Fibroblast of skin of right biceps (primary cell): ENCODE data around the gene ENTPD8.

ENCODE experiments used
- DNase-seq: peaks from one replicate; pipeline ENCODE4 v3.0.0-alpha.2; 2013

ENTPD8 gene

GRCh38 chr9:137408651-137409405 lies 32.3 kb downstream of the ENTPD8 start:
- DNase-seq, result no peak

GRCh38 chr9:137407590-137408300 lies 33.4 kb downstream of the ENTPD8 start:
- DNase-seq, result no peak

DNA sequence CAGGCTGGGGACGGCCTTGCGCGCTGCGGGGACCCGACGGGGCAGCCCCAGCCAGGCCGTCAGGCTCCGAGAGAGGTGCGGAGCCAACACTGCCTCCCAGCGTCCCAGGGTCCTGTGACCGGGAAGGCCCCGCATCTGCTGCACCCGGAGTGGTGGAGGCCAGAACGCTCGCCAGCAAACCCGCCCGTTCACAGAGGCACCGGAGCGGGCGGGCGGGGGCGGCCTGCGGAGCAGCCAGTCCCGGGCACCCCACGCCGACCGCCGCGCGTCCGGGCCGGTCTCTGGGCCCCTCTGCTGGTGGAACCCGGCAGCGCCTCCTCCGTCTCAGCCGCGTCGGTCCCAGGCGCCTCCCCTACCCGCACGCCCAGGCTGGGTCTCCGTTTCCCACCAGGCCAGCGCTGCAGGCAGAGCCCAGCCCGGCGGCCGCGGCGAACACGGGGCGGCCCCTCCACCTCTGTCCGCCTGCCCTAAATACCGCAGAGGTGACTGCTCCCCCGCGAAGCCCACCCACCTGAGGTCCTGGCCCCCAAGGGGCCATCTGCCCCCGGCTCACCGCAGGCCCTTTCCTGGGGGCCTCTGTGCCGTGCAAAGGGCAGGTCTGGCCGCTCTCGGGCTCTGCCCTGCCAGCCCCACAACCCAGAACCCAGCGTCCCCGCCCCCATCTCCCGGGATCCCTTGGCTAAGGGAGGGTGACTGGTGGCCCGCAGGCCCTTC lies 34.1 kb downstream of the ENTPD8 start:
- DNase-seq, result peak; percentile 53

GRCh38 chr9:137406085-137406760 lies 34.9 kb downstream of the ENTPD8 start:
- DNase-seq, result no peak

GRCh38 chr9:137405677-137406081 lies 35.5 kb downstream of the ENTPD8 start:
- DNase-seq, result no peak

DNA sequence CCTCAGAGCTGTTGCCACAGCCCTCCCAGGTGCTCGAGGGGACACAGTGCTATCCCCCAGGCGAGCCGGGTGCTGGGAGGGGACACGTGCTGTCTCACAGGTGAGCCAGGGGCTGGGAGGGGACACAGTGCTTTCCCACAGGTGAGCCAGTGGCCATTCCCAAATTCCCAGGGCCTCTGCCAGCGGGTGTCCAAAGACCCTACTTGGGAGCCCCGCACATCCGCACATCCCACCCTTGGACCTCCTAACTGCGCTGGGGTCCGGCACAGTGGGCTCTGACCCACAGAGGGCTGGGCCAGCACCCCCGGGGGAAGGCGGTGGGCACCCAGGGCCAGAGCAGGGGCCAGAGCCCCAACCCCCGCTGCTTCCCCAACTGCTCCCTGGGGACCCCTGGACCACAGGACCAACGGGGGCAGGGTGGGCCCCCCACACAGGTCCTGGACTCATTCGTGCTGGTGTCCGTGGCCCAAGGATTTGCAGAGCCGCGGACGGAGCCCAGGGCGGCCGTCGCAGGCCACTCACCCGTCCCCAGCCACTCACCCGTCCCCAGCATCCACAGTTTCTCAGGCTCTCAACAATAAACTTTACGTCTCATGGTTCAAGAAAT lies 36.1 kb downstream of the ENTPD8 start:
- DNase-seq, result no peak

DNA sequence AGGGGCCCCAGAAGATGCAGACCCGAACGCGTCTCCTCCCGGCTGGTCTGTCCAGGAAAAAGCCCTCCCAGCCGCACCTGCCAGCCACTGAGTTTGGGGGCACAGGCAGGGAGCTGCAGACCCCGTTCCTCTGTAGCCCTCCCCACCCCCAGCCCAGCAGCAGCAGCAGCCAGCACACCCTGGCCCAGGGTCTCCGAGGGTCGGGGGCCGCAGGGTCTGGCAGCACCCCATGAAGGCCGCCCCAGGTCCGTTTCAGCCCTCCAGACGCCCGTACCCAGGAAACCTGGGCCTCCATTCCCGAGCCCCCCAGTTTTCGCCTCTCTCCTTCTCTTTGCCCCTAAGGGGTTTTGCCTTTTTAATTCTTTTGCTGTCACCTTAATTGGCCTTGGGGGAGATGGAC lies 37.9 kb downstream of the ENTPD8 start:
- no peak for DNase-seq

DNA sequence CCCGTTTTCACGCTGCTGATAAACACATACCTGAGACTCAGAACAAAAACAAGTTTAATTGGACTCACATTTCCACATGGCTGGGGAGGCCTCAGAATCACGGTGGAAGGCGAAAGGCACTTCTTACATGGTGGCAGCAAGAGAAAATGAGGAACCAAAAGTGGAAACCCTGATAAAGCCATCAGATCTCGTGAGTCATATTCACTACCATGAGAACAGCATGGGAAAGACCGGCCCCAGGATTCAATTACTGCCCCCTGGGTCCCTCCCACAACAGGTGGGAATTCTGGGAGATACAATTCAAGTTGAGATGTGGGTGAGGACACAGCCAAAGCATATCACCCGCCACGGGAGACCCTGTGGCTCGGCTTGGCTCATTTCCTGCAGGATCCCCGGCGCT lies 38.4 kb downstream of the ENTPD8 start:
- no peak for DNase-seq

DNA sequence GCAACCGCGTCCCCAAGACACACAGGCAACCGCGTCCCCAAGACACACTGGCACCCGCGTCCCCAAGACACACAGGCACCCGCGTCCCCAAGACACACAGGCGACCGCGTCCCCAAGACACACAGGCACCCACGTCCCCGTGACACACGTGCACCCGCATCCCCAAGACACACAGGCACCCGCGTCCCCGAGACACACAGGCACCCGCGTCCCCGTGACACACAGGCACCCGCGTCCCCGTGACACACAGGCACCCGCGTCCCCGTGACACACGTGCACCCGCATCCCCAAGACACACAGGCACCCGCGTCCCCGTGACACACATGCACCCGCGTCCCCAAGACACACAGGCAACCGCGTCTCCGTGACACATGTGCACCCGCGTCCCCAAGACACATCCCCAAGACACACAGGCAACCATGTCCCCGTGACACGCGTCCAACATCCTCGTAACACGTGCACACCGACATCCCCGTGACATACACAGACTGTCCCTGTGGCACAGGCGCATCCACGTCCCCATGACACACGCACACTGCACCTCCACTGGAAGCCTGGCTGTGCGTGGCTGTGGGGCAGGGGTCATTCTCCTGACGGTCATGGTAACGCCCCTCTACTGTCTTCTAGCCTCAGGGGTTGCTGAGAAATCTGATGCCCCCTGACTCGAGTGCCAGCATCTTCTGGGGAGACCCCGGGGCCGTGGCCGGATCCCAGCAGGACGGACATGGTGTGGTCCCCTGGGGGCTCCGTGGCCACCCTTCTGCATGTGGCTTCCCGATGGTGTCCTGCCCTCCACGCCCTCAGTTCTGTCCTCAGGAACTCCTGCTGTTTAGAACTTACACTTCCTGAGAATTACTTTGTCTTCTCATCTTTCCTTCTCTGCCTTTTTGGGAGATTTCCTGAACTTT lies 42.3 kb downstream of the ENTPD8 start:
- DNase-seq, result no peak

DNA sequence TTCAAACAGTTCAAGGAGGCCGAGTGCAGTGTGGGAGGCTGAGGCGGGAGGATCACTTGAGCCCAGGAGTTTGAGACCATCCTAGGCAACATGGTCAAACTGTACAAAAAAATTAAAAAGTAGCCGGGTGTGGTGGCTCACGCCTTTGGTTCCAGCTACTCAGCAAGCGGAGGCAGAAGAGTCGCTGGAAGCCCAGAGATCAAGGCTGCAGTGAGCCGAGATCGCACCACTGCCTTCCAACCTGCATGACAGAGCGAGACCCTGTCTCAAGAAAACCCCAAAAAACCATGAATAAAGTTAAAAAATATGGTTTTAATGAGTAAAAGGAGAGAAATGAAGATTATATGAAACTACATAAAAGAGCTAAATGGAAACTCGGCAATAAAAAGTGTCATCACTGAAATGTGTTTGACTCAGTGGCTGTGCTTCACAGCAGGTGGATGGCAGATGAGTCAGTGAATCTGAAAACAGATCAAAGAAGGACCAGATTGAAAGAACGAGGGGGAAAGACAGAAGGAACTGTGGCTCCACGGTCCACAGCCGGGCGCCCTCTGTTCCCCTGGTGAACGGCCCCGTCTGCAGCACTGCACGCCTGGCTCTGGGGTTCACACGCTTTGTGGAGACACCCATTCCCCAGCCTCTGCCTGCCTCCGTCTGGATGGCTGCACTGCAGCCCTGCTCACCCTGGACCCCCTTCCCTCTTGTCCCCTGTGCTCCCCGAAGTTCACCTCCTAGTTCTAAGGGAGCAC lies 43.3 kb downstream of the ENTPD8 start:
- DNase-seq, result no peak

GRCh38 chr9:137396634-137397367 lies 44.4 kb downstream of the ENTPD8 start:
- DNase-seq, result no peak

DNA sequence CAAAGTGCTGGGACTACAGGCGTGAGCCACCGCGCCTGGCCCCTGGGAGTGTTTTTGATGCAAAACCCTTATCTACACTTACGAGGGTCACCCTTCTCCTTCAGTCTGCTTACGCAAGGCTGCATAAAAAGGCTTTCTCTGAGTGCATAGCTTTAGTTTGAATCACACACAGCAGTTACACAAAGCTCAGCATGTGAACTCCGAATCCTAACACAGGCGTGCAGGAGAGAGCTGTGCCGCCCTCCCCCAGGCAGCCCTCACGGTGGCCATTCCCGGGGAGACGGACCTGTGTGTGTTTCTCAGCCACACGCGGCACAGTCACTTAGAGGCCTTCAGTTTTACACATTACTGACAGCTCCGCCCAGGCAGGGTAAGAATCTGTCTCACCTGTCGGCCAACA lies 44.9 kb downstream of the ENTPD8 start:
- DNase-seq, result peak; percentile 57

DNA sequence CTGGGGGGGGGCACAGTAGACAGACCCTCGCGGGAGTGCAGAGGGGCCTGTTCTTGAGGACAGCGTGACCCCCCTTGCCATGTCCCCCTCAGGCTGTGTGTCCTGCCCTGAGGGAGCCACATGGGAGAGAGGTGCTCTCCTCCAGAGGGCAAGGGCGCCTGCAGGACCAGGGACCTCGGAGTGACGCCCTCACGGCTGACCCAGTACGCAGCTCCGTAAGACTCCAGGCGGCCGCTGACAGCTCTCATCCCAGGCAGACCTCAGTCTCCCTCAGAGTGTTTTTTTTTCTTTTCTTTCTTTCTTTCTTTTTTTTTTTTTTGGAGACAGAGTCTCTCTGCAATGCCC lies 45.5 kb downstream of the ENTPD8 start:
- no peak for DNase-seq

DNA sequence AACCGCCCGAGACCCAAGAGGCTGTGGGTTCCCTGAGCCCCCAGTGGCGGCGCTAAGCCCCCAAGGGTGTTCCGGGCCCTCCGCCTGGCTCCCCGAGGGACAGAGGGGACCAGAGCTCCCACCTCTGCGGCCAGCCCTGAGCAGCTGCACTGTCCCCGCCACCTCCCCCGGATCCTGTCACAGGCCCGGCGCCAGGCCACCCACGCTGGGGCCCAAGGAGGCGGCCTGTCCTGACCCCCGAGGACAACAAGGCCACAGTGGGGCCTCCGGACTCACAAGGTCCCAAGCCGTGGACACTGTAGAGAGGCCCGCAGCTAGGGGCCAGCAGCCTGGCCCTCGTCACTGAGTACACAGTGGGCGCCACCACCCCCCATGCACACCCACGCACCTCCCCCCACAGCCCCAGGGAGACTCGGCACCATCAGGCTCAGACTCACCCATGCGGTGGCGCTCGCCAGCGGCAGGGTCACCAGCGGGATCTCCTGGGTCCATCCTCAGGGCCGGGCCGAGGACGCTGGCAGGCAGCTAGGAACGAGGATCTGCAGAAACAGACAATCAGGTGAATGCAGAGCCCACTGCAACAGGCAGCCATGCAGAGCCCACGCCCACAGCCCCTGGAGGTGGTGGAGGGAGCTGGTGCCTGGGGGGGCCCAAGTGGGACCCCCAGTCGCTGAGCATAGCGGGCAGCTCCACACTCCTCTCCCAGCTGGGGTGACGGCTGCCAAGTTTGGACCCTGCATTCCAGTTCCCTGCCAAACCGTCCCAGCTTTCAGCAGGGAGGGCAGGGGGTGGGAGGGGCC lies 46.1 kb downstream of the ENTPD8 start:
- no peak for DNase-seq

GRCh38 chr9:137393176-137394150 lies 47.7 kb downstream of the ENTPD8 start:
- no peak for DNase-seq

- DNase-seq, result no peak
These were observed 48.7 kb downstream of the ENTPD8 start for GRCh38 chr9:137392232-137393007.

DNA sequence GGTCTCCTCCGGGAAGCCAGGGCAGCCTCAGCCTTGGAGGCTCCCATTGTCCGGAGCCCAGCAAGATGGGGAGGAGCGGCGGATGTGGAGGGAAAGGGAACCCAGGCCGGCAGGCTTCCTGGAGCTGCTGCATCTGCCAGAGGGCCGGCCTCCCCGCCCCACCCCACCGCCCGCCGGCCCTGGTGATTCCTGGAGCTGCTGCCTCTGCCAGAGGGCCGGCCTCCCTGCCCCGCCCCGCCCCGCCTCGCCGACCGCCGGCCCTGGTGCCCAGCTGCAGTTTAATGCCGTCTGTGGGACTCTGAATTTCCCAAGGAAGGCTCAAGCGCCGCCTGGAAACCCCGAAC lies 49.8 kb downstream of the ENTPD8 start:
- DNase-seq, result no peak
